Thoracic aorta (tissue), 2 donors: ENCODE data around the gene CTNNA2. TPM values are rescaled to one million over a fixed set of nuclear protein-coding genes. Genes with fewer than 3 reads are reported as not detected.

Experiments used
- ATAC-seq: fragments of 150-250 bp; one replicate; pipeline ENCODE4 v1.8.0; 2017; ENCODE audit warnings: low read depth; ENCODE audit not compliant: insufficient number of reproducible peaks, low FRiP score
- DNase-seq: peaks from one replicate; pipeline ENCODE4 v3.0.0-alpha.2; 2020; ENCODE audit warnings: low spot score
- H3K27ac ChIP-seq, 2 donors: fragments of 200-600 bp; sonication (generic); 1 replicate in 1 of 2; 2 replicates in 1 of 2; pipeline ENCODE4 v1.5.1; 2016; ENCODE audit warnings: mild to moderate bottlenecking in 2 of 2, moderate library complexity in 2 of 2
- H3K27me3 ChIP-seq: fragments of 200-600 bp; sonication (generic); replicated peaks from 2 replicates; pipeline ENCODE4 v1.6.0; 2016; ENCODE audit warnings: mild to moderate bottlenecking; ENCODE audit not compliant: insufficient read depth
- H3K36me3 ChIP-seq: fragments of 200-600 bp; sonication (generic); one replicate; pipeline ENCODE4 v1.5.1; 2016
- H3K4me1 ChIP-seq, 2 donors: fragments of 200-600 bp; sonication (generic); 1 replicate in 1 of 2; 2 replicates in 1 of 2; pipeline versions ENCODE4 v1.5.1 to v1.6.0; 2016; ENCODE audit warnings: low read depth in 2 of 2, mild to moderate bottlenecking in 1 of 2; ENCODE audit not compliant: control insufficient read depth in 1 of 2
- H3K4me3 ChIP-seq: fragments of 200-600 bp; sonication (generic); 2 replicates; pipeline ENCODE4 v1.5.1; 2016; ENCODE audit warnings: mild to moderate bottlenecking
- H3K9me3 ChIP-seq: fragments of 200-600 bp; sonication (generic); 2 replicates; pipeline ENCODE4 v1.5.1; 2016
- CTCF ChIP-seq: fragments of 200-600 bp; sonication (generic); IDR thresholded peaks from one replicate; pipeline ENCODE4 v1.5.1; 2019; ENCODE audit warnings: antibody characterized with exemption
- total RNA-seq, 2 donors: library from RNA; depleted of rRNA; stranded (reverse); fragments of >200 nt; gene quantifications; one replicate each; pipeline versions ENCODE4 v1.1.0 to v1.2.3, GENCODE V29; 2016

The CTNNA2 gene
- total RNA-seq, 2 donors from 2014 or later, result not detected

DNA sequence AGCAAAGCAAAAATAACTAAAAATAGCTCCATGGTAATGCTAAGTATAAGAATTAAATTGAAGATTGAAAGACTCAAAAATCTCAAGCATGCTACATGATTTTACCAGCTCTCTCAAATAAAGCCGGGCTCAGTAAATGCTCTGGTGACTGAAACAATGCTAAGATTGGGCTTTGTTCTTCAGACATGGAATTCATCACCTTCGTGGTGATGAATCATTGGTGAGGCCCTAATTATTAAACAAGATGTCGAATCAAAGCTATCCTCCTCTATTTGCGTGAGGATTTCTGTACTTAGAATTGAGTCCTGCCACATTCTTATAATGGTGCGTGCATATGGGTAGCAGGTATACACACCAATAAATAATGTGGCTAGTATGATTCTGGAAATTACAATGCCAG is 850.5 kb downstream of the CTNNA2 start:
- no peak overlapping the region for H3K27ac ChIP-seq
- H3K4me1 ChIP-seq, result no peaks in the 10 kb centered on the region
- no peak for TF ChIP-seq CTCF
- no peak for ATAC-seq
- no peak for DNase-seq
- no peaks in the 10 kb centered on the region for H3K9me3 ChIP-seq
- H3K4me3 ChIP-seq, result no peak overlapping the region
- no peaks in the 10 kb centered on the region for H3K27me3 ChIP-seq
- H3K36me3 ChIP-seq, result no peaks in the 10 kb centered on the region

GRCh38 chr2:80363791-80364349 is 851.0 kb downstream of the CTNNA2 start:
- no peak for TF ChIP-seq CTCF
- Histone ChIP-seq H3K27me3 (no peaks in the 10 kb centered on the region), H3K9me3 (no peaks in the 10 kb centered on the region), H3K4me1 (no peaks in the 10 kb centered on the region), H3K36me3 (no peaks in the 10 kb centered on the region), H3K4me3 (no peak overlapping the region), H3K27ac (no peak overlapping the region)
- DNase-seq (no peak), ATAC-seq (no peak)

DNA sequence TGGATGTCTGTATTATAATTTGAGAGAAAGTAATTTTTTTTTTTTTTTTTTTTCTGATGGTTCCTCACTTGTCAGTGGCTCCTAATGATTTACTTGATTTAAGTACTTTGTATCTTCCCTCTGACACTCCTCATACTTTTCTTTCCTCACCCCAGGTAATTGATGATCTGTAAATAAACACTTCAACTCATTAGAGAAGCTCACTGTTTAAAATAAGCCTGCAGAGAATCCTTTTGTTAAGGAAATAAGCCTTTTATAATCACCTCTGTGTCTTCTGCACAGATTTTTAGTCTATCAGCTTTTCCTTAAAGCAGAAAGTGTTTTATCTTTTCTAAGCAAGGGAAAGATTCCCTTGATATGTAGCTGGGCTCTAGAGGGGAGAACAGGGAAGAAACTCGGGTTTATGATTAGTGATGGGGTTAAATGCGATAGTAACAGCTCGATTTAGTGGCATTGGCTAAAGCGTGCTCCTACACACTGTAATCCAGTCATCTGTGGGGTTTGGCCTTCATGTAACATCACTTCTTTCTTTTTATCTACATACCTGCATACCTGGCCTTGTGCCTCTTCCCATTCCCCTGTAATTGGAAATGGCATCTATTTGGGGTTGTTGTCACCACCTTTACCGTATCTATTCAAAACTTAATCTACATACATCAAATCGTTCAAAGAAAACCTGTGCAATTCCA is 851.8 kb downstream of the CTNNA2 start:
- no peak overlapping the region for H3K4me3 ChIP-seq
- H3K9me3 ChIP-seq, result no peaks in the 10 kb centered on the region
- H3K4me1 ChIP-seq, result no peaks in the 10 kb centered on the region
- no peak overlapping the region for H3K27ac ChIP-seq
- no peak for ATAC-seq
- H3K27me3 ChIP-seq, result no peaks in the 10 kb centered on the region
- no peaks in the 10 kb centered on the region for H3K36me3 ChIP-seq
- DNase-seq, result no peak
- TF ChIP-seq CTCF, result no peak

GRCh38 chr2:80365762-80366161 is 852.9 kb downstream of the CTNNA2 start:
- no peak for ATAC-seq
- no peak for TF ChIP-seq CTCF
- Histone ChIP-seq H3K27ac (no peak overlapping the region), H3K27me3 (no peaks in the 10 kb centered on the region), H3K36me3 (no peaks in the 10 kb centered on the region), H3K9me3 (no peaks in the 10 kb centered on the region), H3K4me3 (no peak overlapping the region), H3K4me1 (no peaks in the 10 kb centered on the region)
- DNase-seq, result no peak

- Histone ChIP-seq H3K4me3 (no peak overlapping the region), H3K4me1 (no peaks in the 10 kb centered on the region), H3K27me3 (no peaks in the 10 kb centered on the region), H3K36me3 (no peaks in the 10 kb centered on the region), H3K9me3 (no peaks in the 10 kb centered on the region), H3K27ac (no peak overlapping the region)
- TF ChIP-seq CTCF, result no peak
- ATAC-seq (no peak), DNase-seq (no peak)
Observed at GRCh38 chr2:80370375-80371009, 857.6 kb downstream of the CTNNA2 start.
